Endothelial cell of umbilical vein (primary cell): ENCODE results near the gene KHK. TPM values are rescaled to one million over a fixed set of nuclear protein-coding genes. Genes with fewer than 3 reads are reported as not detected.

Experiments used
- BruUV-seq: library from RNA; stranded (reverse); fragments of 400-500 nt; replicated peaks from 2 replicates; lab custom pipeline; 2021; lab: Mats Ljungman, UMichigan
- CTCF ChIA-PET: fragments of 300-600, 350-600 bp; sonication (Branson Sonifier 250); formaldehyde crosslinking; loops from one replicate; lab custom pipeline; 2021; ENCODE audit warnings: antibody characterized with exemption, inconsistent platforms; lab: Charles Lee
- POLR2A ChIA-PET: fragments of 300-600, 350-600 bp; sonication (Branson Sonifier 250); formaldehyde crosslinking; loops from one replicate; lab custom pipeline; 2021; ENCODE audit warnings: antibody characterized with exemption, inconsistent platforms; lab: Charles Lee
- DNase-seq: peaks from one replicate; pipeline ENCODE4 v3.0.0-alpha.2; 2011; ENCODE audit warnings: low read depth, low spot score
- FAIRE-seq: peaks from 2 replicates; lab custom pipeline; 2011; peaks lifted over from hg19 to GRCh38; lab: Jason Lieb, UNC
- H2AFZ ChIP-seq: 2 replicates; pipeline ENCODE4 v1.6.0; 2012; ENCODE audit warnings: low read depth, low read length, control low read depth, inconsistent platforms
- H3K27ac ChIP-seq: 2 replicates; pipeline ENCODE4 v1.5.1; 2011; ENCODE audit warnings: low read depth, mild to moderate bottlenecking, control low read depth, low read length, moderate library complexity; ENCODE audit not compliant: insufficient read depth
- H3K27me3 ChIP-seq, 2 experiments: 2 replicates each; pipeline versions ENCODE4 v1.6.0 to v1.6.1; 2011; ENCODE audit warnings: low read length in 2 of 2, mixed read lengths in 1 of 2; ENCODE audit not compliant: control insufficient read depth in 2 of 2, insufficient read depth in 2 of 2
- H3K36me3 ChIP-seq, 2 experiments: 2 replicates in 1 of 2; 3 replicates in 1 of 2; pipeline ENCODE4 v1.5.1; 2011; ENCODE audit warnings: low read length in 2 of 2, mild to moderate bottlenecking in 1 of 2, moderate library complexity in 1 of 2; ENCODE audit not compliant: control insufficient read depth in 2 of 2, insufficient read depth in 2 of 2; ENCODE audit errors: extremely low read depth in 1 of 2
- H3K4me1 ChIP-seq: 3 replicates; pipeline ENCODE4 v1.5.1; 2011; ENCODE audit warnings: mild to moderate bottlenecking, low read length; ENCODE audit not compliant: control insufficient read depth, insufficient read depth; ENCODE audit errors: extremely low read depth
- H3K4me2 ChIP-seq: 2 replicates; pipeline ENCODE4 v1.6.1; 2011; ENCODE audit warnings: low read length, control low read depth, mixed read lengths; ENCODE audit not compliant: insufficient read depth
- H3K4me3 ChIP-seq, 3 experiments: fragments of 200-600 bp in 1 of 3; sonication (generic), shearing (Covaris generic) in 1 of 3; replicated peaks in 1 of 3; 2 replicates each; pipeline ENCODE4 v1.5.1; 2011 to 2016; ENCODE audit warnings: control low read depth in 3 of 3, low read length in 3 of 3, mild to moderate bottlenecking in 2 of 3, inconsistent platforms in 1 of 3, low read depth in 1 of 3, moderate library complexity in 1 of 3; ENCODE audit not compliant: insufficient read depth in 1 of 3
- H3K79me2 ChIP-seq: 2 replicates; pipeline ENCODE4 v1.6.0; 2012; ENCODE audit warnings: low read length, inconsistent platforms; ENCODE audit not compliant: control insufficient read depth, insufficient read depth
- H3K9ac ChIP-seq: replicated peaks from 2 replicates; pipeline ENCODE3; 2011; ENCODE audit warnings: low read length, control low read depth; ENCODE audit not compliant: insufficient read depth; ENCODE audit errors: extremely low read depth
- H3K9me1 ChIP-seq: replicated peaks from 3 replicates; pipeline ENCODE4 v1.6.0; 2011; ENCODE audit warnings: mild to moderate bottlenecking, low read length; ENCODE audit not compliant: control insufficient read depth, insufficient read depth; ENCODE audit errors: extremely low read depth
- H3K9me3 ChIP-seq: replicated peaks from 2 replicates; pipeline ENCODE4 v1.5.1; 2012; ENCODE audit warnings: low read length, inconsistent platforms; ENCODE audit not compliant: control insufficient read depth, insufficient read depth
- H4K20me1 ChIP-seq: replicated peaks from 2 replicates; pipeline ENCODE3; 2011; ENCODE audit warnings: mild to moderate bottlenecking, low read length; ENCODE audit not compliant: control insufficient read depth, insufficient read depth; ENCODE audit errors: extremely low read depth
- EZH2 ChIP-seq: IDR thresholded peaks from 2 replicates; pipeline ENCODE4 v1.6.1; 2012; ENCODE audit warnings: borderline replicate concordance, low read depth, mild to moderate bottlenecking, moderate library complexity, low read length, inconsistent platforms; ENCODE audit not compliant: severe bottlenecking
- FOS ChIP-seq: IDR thresholded peaks from 2 replicates; pipeline ENCODE4 v1.6.1; 2011; ENCODE audit warnings: mild to moderate bottlenecking, low read length, moderate library complexity, borderline replicate concordance; ENCODE audit not compliant: insufficient read depth
- GATA2 ChIP-seq: IDR thresholded peaks from 2 replicates; pipeline ENCODE4 v1.7.0; 2011; ENCODE audit warnings: low read depth, mild to moderate bottlenecking, moderate library complexity, mixed read lengths, low read length; ENCODE audit not compliant: insufficient read length, insufficient read depth
- JUN ChIP-seq: IDR thresholded peaks from 2 replicates; pipeline ENCODE4 v1.6.1; 2011; ENCODE audit warnings: borderline replicate concordance, low read depth; ENCODE audit not compliant: insufficient read length, insufficient read depth
- MYC ChIP-seq: IDR thresholded peaks from one replicate; pipeline ENCODE4 v1.6.1; 2011; ENCODE audit warnings: mild to moderate bottlenecking, low read depth, low read length
- POLR2A ChIP-seq: IDR thresholded peaks from 2 replicates; pipeline ENCODE4 v1.6.1; 2012; ENCODE audit warnings: low read depth, mild to moderate bottlenecking, control low read depth, low read length
- POLR2AphosphoS5 ChIP-seq: IDR thresholded peaks from 2 replicates; pipeline ENCODE4 v1.6.1; 2012; ENCODE audit warnings: low read depth, mild to moderate bottlenecking, control low read depth, low read length, moderate library complexity; ENCODE audit not compliant: insufficient read depth
- dilution Hi-C: fragments of 300-500 bp; cut with MboI; formaldehyde crosslinking; loops from one replicate; pipeline ENCODE4 v1.15.0; 2019; ENCODE audit warnings: low sequenced_read_pairs; ENCODE audit not compliant: extremely low pct_ligation_motif_present
- intact Hi-C: fragments of 100-400 bp; cut with micrococcal nuclease; formaldehyde crosslinking; loops from one replicate; pipeline ENCODE4 v1.10.0; 2022
- polyA plus RNA-seq, 4 experiments: library from polyadenylated mRNA; depleted of rRNA in 3 of 4; stranded (reverse) in 3 of 4; unstranded in 1 of 4; fragments of >200 nt; gene quantifications; 2 replicates each; pipeline versions ENCODE4 v1.2.1 to v1.2.3, GENCODE V29; 2011 to 2012; ENCODE audit warnings: missing spikeins in 1 of 4
- total RNA-seq: library from RNA; stranded (reverse); gene quantifications from 2 replicates; pipeline ENCODE4 v1.2.3, GENCODE V29; 2021
- TF ChIP-seq, protein P1 (sequence below), 2 donors: IDR thresholded peaks; 1 replicate in 1 of 2; 2 replicates in 1 of 2; pipeline ENCODE4 v1.5.1; 2011; ENCODE audit warnings: low read length in 2 of 2, mild to moderate bottlenecking in 2 of 2, moderate library complexity in 2 of 2, control low read depth in 1 of 2, inconsistent platforms in 1 of 2, low read depth in 1 of 2; ENCODE audit not compliant: insufficient read depth in 1 of 2; ENCODE audit errors: extremely low read depth in 1 of 2
- TF ChIP-seq, protein P2 (sequence below): IDR thresholded peaks from 2 replicates; pipeline ENCODE4 v1.6.1; 2011; ENCODE audit not compliant: insufficient read depth, insufficient read length

KHK gene
- total and polyA plus RNA-seq, 2 donors (not counting 3 experiments of a cell fraction or from before 2014, with no cell fraction given), result 2.9 to 4.4 TPM

DNA sequence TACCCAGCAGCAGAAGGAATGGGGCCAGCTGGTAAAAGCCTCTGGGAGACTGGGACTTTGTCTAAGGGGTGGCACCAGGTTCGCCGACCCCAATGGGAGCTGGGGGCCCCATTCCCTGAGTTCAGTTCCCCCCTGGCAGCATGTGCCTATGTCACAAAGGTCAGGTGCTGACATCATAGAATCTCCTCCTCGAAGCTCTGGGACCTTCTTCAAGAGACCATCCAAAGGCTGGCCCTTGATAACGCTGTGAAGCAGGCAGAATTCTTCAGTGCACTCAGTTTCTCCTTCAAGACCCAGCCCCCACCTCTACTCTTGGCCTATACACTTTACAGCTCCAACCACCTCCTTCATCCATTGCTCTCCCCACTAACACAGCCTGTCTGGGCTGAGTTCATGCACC lies 52.7 kb downstream of the KHK start, which contains the start of gene PRR30:
Gene PRR30, minus strand, starts transcription at position 101 of the 400 bp plus-strand sequence. CDS start 1,081 bp downstream, outside the sequence.
- no peak for FAIRE-seq
- no peaks in the 10 kb centered on the region for H3K4me1 ChIP-seq
- TF ChIP-seq, protein P1, sequence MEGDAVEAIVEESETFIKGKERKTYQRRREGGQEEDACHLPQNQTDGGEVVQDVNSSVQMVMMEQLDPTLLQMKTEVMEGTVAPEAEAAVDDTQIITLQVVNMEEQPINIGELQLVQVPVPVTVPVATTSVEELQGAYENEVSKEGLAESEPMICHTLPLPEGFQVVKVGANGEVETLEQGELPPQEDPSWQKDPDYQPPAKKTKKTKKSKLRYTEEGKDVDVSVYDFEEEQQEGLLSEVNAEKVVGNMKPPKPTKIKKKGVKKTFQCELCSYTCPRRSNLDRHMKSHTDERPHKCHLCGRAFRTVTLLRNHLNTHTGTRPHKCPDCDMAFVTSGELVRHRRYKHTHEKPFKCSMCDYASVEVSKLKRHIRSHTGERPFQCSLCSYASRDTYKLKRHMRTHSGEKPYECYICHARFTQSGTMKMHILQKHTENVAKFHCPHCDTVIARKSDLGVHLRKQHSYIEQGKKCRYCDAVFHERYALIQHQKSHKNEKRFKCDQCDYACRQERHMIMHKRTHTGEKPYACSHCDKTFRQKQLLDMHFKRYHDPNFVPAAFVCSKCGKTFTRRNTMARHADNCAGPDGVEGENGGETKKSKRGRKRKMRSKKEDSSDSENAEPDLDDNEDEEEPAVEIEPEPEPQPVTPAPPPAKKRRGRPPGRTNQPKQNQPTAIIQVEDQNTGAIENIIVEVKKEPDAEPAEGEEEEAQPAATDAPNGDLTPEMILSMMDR (IDR thresholded peaks at IDR 0.05; ENCODE audit: extremely low read depth in 1 of 2, insufficient read depth in 1 of 2, low read depth in 1 of 2, low read length in 2 of 2), result no peak
- TF ChIP-seq MYC (no peak), FOS (no peak), EZH2 (no peak)
- TF ChIP-seq, protein P2, sequence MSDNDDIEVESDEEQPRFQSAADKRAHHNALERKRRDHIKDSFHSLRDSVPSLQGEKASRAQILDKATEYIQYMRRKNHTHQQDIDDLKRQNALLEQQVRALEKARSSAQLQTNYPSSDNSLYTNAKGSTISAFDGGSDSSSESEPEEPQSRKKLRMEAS, result no peak
- DNase-seq, result no peak
- H3K9me1 ChIP-seq, result no peaks in the 10 kb centered on the region
- ChIA-PET POLR2A (no interaction called here), CTCF (no interaction called here)
- dilution Hi-C loops (no loop called here), intact Hi-C loops (no loop called here)
- no peaks in the 10 kb centered on the region for H3K9me3 ChIP-seq
- H3K4me2 ChIP-seq, result no peak within 1 kb of the TSS
- BruUV-seq, result no TSS peak
- no peak within 1 kb of the TSS for H3K9ac ChIP-seq
- peaks cover 3 to 14% of the 10 kb centered on the region in 2 experiments for H3K27me3 ChIP-seq
- no peaks in the 10 kb centered on the region for H3K36me3 ChIP-seq
- no peaks in the 10 kb centered on the region for H4K20me1 ChIP-seq
- H2AFZ ChIP-seq, result no peak within 1 kb of the TSS
- H3K27ac ChIP-seq, result no peak within 1 kb of the TSS
- H3K79me2 ChIP-seq, result peaks cover under 1% of the 10 kb centered on the region
- H3K4me3 ChIP-seq, result no peak within 1 kb of the TSS

DNA sequence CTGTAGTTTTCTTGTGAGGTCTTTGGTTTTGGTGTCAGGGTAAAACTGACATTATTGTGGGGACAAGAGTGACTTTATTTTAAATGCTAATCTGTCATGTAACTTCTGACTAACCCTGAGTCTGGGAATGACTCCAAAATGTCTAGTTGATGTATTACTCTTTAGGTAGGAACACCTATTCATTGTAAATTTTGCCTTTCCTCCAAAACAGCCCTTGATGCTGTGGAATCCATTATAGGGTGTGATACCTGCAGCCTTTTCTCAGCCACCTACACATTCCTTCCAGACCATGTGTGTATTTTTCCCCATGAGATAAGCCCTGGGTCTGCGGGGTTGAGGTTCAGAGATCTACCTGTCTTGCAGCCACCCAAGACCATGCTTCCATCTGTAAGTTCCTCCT lies 56.7 kb downstream of the KHK start:
- BruUV-seq, result no TSS peak
- DNase-seq (no peak), FAIRE-seq (no peak)
- no peak overlapping the region for H3K27ac ChIP-seq
- TF ChIP-seq FOS (no peak), JUN (no peak), POLR2A (no peak), MYC (no peak), GATA2 (no peak), POLR2AphosphoS5 (no peak)
- TF ChIP-seq, protein P1 (IDR thresholded peaks at IDR 0.05; ENCODE audit: extremely low read depth in 1 of 2, insufficient read depth in 1 of 2, low read depth in 1 of 2, low read length in 2 of 2), result no peak
- TF ChIP-seq, protein P2, result no peak
- H3K79me2 ChIP-seq, result no peaks in the 10 kb centered on the region
- ChIA-PET POLR2A (no interaction called here), CTCF (no interaction called here)
- H3K9me1 ChIP-seq, result no peaks in the 10 kb centered on the region
- no peaks in the 10 kb centered on the region for H4K20me1 ChIP-seq
- H3K36me3 ChIP-seq, result no peaks in the 10 kb centered on the region
- no peaks in the 10 kb centered on the region for H3K4me1 ChIP-seq
- peaks cover 5 to 16% of the 10 kb centered on the region in 2 experiments for H3K27me3 ChIP-seq
- H3K4me3 ChIP-seq, result no peak overlapping the region
- dilution Hi-C loops (no loop called here), intact Hi-C loops (no loop called here)
- no peaks in the 10 kb centered on the region for H3K9me3 ChIP-seq
- H2AFZ ChIP-seq, result no peak overlapping the region
- H3K4me2 ChIP-seq, result no peak overlapping the region
- H3K9ac ChIP-seq, result no peak overlapping the region
